Measurements from ENCODE around the gene CASK.

- TF ChIP-seq POLR2A (IDR thresholded peaks at IDR 0.05): no peak
- TF ChIP-seq, protein P1, sequence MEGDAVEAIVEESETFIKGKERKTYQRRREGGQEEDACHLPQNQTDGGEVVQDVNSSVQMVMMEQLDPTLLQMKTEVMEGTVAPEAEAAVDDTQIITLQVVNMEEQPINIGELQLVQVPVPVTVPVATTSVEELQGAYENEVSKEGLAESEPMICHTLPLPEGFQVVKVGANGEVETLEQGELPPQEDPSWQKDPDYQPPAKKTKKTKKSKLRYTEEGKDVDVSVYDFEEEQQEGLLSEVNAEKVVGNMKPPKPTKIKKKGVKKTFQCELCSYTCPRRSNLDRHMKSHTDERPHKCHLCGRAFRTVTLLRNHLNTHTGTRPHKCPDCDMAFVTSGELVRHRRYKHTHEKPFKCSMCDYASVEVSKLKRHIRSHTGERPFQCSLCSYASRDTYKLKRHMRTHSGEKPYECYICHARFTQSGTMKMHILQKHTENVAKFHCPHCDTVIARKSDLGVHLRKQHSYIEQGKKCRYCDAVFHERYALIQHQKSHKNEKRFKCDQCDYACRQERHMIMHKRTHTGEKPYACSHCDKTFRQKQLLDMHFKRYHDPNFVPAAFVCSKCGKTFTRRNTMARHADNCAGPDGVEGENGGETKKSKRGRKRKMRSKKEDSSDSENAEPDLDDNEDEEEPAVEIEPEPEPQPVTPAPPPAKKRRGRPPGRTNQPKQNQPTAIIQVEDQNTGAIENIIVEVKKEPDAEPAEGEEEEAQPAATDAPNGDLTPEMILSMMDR (IDR thresholded peaks at IDR 0.05 in 8 of 11, conservative IDR thresholded peaks at IDR 0.05 in 3 of 11): no peak
Measured at GRCh38 chrX:41808047-41808446, 115.3 kb downstream of the CASK start.
